ENCODE data around the gene CPTP. TPM values are rescaled to one million over a fixed set of nuclear protein-coding genes. Genes with fewer than 3 reads are reported as not detected.

The CPTP gene
- total and polyA plus RNA-seq, 10 of the 15 experiments (the other 5 are each of a cell fraction or from before 2014, with no cell fraction given): 0.06 to 24.3 (median 10.0) TPM

- TF ChIP-seq, protein P1, sequence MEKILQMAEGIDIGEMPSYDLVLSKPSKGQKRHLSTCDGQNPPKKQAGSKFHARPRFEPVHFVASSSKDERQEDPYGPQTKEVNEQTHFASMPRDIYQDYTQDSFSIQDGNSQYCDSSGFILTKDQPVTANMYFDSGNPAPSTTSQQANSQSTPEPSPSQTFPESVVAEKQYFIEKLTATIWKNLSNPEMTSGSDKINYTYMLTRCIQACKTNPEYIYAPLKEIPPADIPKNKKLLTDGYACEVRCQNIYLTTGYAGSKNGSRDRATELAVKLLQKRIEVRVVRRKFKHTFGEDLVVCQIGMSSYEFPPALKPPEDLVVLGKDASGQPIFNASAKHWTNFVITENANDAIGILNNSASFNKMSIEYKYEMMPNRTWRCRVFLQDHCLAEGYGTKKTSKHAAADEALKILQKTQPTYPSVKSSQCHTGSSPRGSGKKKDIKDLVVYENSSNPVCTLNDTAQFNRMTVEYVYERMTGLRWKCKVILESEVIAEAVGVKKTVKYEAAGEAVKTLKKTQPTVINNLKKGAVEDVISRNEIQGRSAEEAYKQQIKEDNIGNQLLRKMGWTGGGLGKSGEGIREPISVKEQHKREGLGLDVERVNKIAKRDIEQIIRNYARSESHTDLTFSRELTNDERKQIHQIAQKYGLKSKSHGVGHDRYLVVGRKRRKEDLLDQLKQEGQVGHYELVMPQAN (conservative IDR thresholded peaks at IDR 0.05): no peak
Measured at GRCh38 chr1:1343811-1344421, 19.3 kb downstream of the CPTP start (continued).

- in situ Hi-C loops (cut with MboI) (no loop called here), intact Hi-C loops (cut with micrococcal nuclease; ENCODE audit: unreplicated experiment) (no loop called here)
- peaks cover 2% of the 10 kb centered on the region for H3K79me2 ChIP-seq (ENCODE audit: control insufficient read depth, insufficient read depth, low read length)
- H4K20me1 ChIP-seq (ENCODE audit: control insufficient read depth, insufficient read depth): no peaks in the 10 kb centered on the region
- CTCF ChIA-PET: interaction anchor here (1.4 kb wide), 1 partner anchor 96 kb away, joined by 3 read pairs; no protein-coding TSS in a partner anchor
- FAIRE-seq (no peak), ATAC-seq (peak; percentile 80), DNase-seq (ENCODE audit: low read depth, low spot score) (no peak)
- H3K36me3 ChIP-seq (ENCODE audit: control insufficient read depth in 2 of 2, insufficient read depth in 2 of 2, low read length in 1 of 2): peaks cover 0 to 3% of the 10 kb centered on the region in 2 experiments
- SMC1A ChIA-PET (ENCODE audit: uncharacterized antibody, unreplicated experiment): no interaction called here
- RAD21 ChIA-PET (ENCODE audit: unreplicated experiment): no interaction called here
- BruUV-seq (replicated peaks): no TSS peak
- 0 out of 2 replicates have a peak overlapping the region, but pooled peaks have one; percentile 7 for H3K4me2 ChIP-seq (ENCODE audit: control insufficient read depth, insufficient read depth)
- no peaks in the 10 kb centered on the region for H3K27me3 ChIP-seq (replicated peaks in 1 of 2; ENCODE audit: control insufficient read depth in 2 of 2, insufficient read depth in 2 of 2, low read length in 1 of 2)
- H3K27ac ChIP-seq (ENCODE audit: control insufficient read depth, insufficient read depth): no peak overlapping the region
- peaks cover 6% of the 10 kb centered on the region; the same call in 1 of the 2 replicates for H3K4me1 ChIP-seq (ENCODE audit: control insufficient read depth, insufficient read depth, low read length)
- H2AFZ ChIP-seq (ENCODE audit: control insufficient read depth, low read depth, low read length): no peak overlapping the region
- no peaks in the 10 kb centered on the region for H3K9me3 ChIP-seq (replicated peaks; ENCODE audit: control insufficient read depth, insufficient read depth, low read length)
- H3K9ac ChIP-seq (ENCODE audit: control insufficient read depth, insufficient read depth, low read length): no peak overlapping the region
- POLR2A ChIA-PET: interaction anchor here (0.5 kb wide), 1 partner anchor 535 kb away, joined by 4 read pairs; no protein-coding TSS in a partner anchor
- 60% methylated on average over 13 of the region's 15 CpGs for WGBS (ENCODE audit: insufficient coverage, insufficient replicate concordance, low lambda C conversion rate, missing lambda C conversion rate)
- no peak overlapping the region for H3K4me3 ChIP-seq
- TF ChIP-seq MXI1 (IDR thresholded peaks at IDR 0.05; ENCODE audit: low read depth, low read length) (no peak), YY1 (IDR thresholded peaks at IDR 0.05; ENCODE audit: low read depth, low read length) (no peak), KLF5 (IDR thresholded peaks at IDR 0.05; ENCODE audit: partially characterized antibody) (peak; percentile 80), SMC3 (IDR thresholded peaks at IDR 0.05; ENCODE audit: borderline replicate concordance, low read length) (peak; percentile 11; the same call in 1 of the 2 replicates), SMARCA5 (IDR thresholded peaks at IDR 0.05) (peak; percentile 52; the same call in 1 of the 2 replicates), SP1 (IDR thresholded peaks at IDR 0.05; ENCODE audit: low read depth, low read length) (no peak), RAD21 (IDR thresholded peaks at IDR 0.05; ENCODE audit: insufficient read depth, low read depth, low read length) (no peak)
- TF ChIP-seq, protein P2, sequence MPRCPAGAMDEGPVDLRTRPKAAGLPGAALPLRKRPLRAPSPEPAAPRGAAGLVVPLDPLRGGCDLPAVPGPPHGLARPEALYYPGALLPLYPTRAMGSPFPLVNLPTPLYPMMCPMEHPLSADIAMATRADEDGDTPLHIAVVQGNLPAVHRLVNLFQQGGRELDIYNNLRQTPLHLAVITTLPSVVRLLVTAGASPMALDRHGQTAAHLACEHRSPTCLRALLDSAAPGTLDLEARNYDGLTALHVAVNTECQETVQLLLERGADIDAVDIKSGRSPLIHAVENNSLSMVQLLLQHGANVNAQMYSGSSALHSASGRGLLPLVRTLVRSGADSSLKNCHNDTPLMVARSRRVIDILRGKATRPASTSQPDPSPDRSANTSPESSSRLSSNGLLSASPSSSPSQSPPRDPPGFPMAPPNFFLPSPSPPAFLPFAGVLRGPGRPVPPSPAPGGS (IDR thresholded peaks at IDR 0.05; ENCODE audit: borderline replicate concordance, insufficient read depth, low read depth, low read length, poor library complexity, severe bottlenecking): peak; percentile 38
- TF ChIP-seq, protein P3, sequence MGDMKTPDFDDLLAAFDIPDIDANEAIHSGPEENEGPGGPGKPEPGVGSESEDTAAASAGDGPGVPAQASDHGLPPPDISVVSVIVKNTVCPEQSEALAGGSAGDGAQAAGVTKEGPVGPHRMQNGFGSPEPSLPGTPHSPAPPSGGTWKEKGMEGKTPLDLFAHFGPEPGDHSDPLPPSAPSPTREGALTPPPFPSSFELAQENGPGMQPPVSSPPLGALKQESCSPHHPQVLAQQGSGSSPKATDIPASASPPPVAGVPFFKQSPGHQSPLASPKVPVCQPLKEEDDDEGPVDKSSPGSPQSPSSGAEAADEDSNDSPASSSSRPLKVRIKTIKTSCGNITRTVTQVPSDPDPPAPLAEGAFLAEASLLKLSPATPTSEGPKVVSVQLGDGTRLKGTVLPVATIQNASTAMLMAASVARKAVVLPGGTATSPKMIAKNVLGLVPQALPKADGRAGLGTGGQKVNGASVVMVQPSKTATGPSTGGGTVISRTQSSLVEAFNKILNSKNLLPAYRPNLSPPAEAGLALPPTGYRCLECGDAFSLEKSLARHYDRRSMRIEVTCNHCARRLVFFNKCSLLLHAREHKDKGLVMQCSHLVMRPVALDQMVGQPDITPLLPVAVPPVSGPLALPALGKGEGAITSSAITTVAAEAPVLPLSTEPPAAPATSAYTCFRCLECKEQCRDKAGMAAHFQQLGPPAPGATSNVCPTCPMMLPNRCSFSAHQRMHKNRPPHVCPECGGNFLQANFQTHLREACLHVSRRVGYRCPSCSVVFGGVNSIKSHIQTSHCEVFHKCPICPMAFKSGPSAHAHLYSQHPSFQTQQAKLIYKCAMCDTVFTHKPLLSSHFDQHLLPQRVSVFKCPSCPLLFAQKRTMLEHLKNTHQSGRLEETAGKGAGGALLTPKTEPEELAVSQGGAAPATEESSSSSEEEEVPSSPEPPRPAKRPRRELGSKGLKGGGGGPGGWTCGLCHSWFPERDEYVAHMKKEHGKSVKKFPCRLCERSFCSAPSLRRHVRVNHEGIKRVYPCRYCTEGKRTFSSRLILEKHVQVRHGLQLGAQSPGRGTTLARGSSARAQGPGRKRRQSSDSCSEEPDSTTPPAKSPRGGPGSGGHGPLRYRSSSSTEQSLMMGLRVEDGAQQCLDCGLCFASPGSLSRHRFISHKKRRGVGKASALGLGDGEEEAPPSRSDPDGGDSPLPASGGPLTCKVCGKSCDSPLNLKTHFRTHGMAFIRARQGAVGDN (IDR thresholded peaks at IDR 0.05): no peak
Measured at GRCh38 chr1:1344655-1345361, 20.2 kb downstream of the CPTP start.

Measured in GM12878 (cell line).